GM21529 (cell line): Measurements from ENCODE around the gene MSRB2.
"Not testable (repeated sequence)": the region's sequence is repeated elsewhere in the genome, so short reads cannot be mapped to it uniquely, and the experiment has no call there.

ENCODE experiments used
- ATAC-seq: cut with Tn5 transposase; IDR thresholded peaks from one replicate; pipeline ENCODE4 v1.9.1; 2021; ENCODE audit not compliant: unreplicated experiment

MSRB2 gene

DNA sequence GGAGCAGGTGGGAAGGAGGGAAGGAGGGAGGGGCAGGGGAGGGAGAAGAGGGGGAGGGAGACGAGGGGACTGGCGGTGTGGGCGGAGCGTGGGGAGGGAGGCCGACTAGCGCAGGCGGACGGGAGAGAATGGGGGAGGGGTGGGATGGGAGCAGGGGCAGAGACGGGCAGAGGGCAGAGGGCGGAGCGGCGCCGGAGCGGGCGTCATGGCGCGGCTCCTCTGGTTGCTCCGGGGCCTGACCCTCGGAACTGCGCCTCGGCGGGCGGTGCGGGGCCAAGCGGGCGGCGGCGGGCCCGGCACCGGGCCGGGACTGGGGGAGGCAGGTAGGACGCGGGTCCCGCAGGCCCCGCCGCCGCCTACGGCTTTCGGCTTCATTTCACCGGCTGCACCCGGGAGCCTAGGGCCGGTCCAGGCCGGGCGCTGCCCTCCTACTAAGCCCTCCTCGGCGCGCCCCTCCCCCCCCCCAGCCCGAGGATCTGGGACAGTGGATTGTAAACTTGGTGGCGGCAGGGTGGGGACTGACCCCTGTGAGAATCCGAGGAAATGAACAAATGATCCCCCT, at the start of gene MSRB2:
MSRB2 (plus strand) TSS at position 176 of the 562 bp plus-strand sequence; CDS start at position 206, 30 bp downstream.
- ATAC-seq = peak; percentile 69

DNA sequence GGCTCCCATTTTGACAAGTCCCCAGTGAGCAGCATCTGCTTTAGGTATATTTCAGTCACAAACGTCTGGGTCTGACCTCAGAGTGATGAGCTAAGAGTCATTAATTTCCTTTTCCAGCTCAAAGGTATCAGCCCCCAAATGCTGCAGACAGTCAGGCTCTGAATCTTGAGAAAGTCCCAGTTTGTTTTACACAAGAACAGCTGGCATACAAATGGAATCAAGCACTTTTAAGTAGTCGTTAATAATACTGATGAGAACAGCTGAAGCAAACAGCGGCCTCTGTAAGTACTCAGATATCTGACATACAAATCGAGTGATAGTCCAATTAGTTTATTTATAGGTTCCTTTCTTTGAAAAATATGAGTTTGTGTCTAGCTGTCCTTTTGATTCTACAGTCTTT, 49.4 kb upstream of the MSRB2 start:
- no peak for ATAC-seq

DNA sequence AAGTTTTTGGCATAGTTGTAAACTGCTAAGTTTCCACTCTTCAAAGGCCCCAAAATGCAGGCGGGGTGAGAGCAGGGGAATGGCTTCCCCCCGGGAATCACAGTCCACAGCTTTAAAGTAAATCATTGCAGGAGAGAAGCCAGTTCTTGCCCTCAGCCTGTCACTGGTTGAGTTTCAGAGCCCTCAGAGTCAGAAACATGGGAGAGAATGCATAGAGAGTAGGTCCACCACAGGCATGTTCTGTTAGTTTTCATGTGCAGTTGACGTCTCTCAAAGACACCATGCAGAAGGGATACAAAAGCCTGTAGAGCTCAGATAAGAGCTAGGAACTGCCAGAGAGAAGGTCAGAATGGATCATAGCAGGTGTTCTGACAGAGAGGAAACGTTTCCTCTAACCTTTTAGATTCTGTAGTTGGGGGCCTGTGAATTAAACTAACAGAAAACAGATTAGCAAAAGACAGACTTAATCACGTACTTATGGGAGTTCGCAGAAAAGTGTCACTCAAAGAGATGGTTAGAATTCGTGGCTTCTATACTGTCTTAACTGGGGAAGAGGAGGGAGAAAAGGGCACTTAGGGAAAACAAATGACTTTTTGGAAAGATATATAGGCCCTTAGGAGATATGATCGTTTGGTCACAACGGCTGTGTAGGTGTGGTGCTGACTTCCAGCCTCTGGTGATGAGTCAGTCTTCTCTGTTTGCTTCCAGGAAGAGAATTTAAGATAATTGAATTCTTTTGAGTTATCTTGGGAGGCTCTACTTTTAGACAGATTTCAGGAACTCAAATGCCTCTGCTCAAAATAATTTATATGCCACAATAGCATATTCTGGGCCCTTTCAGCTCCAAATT, 48.0 kb upstream of the MSRB2 start:
- ATAC-seq = no peak

DNA sequence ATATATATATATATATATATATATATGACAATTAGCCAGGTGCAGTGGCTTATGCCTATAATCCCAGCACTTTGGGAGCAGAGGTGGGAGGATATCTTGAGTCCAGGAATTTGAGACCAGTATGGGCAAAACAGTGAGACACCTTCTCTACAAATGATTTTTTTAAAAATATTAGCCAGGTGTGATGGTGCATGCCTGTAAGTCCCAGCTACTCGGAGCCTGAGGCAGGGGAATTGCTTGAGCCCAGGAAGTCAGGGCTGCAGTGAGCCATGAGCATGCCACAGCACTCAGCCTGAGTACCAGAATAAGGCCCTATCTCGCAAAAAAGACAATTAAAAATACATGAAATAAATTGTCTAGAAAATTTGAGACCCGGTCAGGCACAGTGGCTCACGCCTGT, 47.2 kb upstream of the MSRB2 start:
- ATAC-seq = no peak

DNA sequence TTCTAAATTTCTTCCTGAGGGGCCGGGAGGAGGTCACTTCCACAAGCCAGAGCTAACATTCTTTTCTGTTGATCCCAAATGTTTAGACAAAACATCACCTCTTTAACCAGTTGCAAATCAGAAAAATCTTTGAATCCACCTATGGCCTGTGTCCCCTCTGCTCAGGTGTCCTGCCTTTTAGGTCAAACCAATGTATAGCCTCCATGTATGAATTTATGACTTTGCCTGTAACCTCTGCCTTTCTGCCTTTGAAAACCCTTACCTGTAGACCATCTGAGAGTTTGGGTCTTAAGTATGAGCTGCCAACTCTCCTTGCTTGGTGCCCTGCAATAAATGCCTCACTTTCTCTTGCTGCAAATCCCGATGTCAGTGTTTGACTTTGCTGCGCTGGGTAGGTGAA, 44.1 kb upstream of the MSRB2 start:
- ATAC-seq = no peak

DNA sequence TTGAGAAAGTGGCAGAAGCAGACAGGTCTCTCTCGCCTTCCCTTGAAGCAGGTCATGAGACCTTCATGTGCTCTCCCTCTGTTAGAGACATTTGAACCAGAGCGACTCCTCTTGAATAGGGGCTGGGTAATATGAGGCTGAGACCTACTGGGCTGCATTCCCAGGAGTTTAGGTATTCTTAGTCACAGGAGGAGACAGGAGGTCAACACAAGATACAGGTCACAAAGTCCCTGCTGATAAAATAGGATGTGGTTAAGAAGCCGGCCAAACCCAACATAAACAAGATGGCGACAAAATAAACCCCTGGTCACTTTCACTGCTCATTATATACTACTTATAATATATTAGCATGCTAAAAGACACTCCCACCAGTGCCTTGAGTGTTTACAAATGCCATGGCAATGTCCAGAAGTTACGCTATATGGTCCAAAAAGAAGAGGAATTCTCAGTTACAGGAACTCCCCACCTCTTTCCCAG, 43.5 kb upstream of the MSRB2 start:
- no peak for ATAC-seq

DNA sequence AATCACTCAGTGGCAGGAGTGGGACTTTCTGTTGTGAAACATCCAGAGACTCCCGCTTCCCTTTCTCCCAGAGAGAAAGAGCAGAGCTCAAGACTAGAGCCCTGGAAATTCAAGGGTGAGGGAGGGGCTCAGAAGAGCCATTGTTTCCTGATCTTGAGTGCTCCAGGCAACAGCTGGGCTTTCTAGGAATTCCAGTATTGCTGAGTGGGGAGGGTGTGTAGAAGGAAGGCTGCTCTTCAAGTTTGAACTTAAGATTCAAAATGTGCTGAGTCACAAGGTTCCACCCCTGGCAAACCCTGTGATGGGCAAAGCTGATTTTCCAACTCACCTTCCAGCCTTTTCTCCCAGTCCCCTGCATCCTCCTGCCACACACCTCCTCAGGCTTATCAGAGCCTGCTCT, 42.3 kb upstream of the MSRB2 start:
- ATAC-seq = no peak

DNA sequence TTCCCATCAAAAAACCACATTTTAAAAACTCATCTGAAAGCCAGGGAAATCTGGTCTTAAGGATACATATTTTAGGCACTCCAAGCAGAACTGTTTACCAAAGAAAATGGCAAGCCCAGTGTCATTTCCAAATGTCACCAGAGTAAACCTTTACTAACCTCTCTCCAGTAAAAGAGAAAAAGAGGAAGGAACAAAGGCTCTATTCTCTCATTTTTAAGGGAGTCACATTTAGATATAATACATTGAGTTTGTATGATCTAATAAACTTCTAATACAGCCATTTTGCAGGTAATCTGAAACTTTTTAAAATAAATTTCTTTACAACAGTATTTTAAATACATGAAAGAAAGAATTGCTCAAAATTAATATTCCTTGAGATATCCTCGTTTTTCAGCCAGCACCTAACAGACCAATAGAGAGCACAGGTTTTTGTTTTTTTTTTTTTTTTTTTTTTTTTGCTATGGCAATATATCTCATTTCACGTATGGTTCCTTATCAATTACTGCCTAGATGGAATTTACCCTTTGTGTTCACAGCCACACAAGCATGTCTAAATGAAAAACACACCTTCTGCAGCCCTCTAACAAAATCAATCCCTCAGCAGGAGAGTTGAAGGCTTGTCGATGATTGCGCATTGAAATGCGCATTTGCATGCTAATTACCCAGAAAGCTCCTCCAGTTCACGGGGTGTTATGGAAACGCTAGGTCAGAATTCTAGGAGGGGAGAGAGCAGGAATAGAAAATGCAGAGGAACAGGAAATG, 39.8 kb upstream of the MSRB2 start:
- ATAC-seq = no peak

DNA sequence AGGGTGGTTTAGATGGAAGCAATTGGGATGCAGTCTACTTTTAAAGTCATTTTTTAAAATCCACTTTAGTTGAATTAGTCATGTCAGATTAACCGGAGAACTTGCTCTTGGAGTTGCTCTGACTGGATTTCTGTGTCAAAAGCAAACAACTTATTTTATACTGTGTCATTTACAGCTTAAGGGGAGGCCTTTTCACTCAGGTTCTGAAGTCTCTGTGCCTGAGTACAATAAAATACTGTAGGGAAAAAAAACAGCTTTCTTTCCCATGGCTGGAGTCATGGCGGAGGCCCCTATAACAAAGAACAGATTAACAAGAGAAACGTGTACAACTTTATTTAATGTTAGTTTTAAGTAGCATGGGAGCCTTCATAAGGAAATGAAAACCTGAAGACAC, 39.2 kb upstream of the MSRB2 start:
- no peak for ATAC-seq

DNA sequence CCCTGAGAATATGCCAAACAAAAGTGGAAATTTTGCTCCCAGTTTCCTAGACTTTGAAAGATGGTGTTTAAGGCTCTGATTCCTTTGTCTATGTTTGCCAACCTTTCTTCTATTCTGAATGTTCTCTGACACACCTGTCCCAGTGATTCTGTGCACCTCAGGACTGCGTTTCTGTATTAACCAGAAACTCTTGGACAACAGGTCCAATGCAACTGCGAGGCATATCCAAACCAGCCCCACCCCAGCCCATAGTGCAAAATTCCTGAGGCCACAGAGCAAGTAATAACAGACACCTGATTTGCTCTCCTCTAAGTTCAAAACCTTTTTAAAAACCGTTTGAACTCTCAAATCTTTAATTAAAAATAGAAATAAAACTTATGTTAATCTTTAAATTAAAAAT, 37.0 kb upstream of the MSRB2 start:
- no peak for ATAC-seq

DNA sequence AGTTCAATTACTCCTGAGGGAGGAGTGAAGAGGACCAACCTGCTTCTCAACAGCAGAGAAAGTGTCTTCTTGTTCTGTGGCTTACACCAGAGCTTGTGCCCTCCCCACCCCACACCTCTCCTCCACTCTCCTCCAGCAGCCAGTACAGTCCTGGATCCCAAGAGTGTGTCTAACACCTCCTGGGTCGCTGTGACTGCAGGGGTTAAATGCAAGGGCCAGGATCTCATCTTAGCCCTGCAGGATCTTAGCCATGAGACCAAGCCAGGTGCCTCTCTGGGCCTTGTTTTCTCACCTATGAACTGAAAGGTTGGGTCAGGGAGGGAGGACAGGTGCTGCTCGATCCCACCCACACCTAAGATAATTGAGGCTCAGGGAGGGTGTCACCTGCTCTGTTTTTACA, 34.5 kb upstream of the MSRB2 start:
- ATAC-seq = no peak

DNA sequence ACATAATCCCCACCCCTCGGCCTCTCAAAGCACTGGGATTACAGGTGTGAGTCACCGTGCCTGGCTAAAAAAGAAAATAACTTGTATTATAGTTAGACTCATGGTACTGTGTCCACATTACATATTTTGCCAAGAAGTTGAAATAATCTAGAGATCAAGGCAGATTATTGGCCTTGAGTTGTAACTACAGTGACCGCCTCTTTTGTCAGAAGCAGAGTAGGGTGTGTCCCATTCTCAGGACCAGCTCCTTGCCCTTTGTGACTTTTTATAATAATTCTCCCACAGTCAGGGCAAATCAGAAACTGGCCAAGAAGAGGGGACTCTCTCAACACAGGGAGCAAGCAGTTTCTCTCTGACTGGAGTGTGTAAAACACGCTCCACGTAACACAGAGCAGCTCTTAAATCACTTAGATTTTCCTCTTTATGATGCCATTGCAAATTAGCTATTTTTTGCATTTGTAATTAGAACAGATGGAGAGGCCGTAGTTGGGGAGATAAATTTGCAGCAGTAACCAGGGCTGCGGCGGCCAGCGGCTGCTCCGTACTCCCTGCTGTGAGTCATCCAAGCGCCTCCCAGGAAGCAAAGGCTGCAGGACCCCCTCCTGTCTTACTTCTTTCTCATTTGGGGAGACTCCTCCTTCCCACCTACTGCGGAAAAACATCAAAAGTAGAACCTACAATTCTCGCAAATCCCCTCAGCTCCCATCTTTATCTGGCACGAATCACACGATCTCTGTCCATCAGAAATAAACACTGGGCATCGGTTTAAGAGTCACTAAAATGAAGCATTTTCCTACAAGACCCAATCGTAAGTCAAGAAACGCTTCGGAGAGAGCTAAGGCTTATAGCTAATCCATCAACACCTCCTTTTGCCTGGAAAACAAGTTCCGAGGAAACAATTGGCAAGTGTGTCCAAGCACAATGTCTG, 32.1 kb upstream of the MSRB2 start:
- no peak for ATAC-seq

DNA sequence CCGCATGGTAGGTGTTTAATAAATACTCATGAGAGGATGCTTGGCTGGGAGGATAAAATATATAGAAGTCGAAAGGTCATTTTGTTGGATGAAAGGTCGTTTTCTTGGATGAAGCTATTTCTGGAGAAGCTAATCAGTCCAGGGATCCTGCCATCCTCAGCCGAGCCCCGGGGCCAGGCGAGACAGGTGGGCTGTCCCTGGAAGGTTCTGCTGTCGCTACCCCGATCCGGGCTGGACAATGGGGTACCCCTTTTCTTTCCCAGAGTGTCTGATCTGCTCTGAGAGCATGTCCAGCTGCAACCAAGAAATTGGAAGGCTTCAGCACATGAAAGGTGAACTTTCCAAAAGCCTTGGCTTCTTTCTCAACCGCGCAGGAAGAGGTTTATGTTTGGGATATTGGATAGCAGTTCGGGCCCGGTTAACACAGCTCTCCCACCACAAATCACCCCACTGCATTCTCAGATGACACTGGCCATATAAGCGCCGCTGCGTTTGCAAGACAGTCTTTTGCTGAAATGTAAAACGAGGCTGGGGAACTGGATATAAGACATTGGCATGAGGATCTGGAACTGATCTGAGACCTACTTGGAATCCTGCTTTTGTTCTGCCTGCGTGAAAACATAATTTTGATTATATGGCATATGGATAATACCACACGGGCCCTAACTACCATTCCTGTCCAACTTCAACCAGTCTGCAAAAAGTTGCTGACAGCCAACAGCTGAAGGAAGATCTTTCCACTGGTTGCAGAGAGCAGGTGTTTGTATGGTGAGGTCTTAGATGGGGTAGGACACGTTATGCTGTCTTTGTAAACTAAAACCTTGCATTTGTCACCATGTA, 31.2 kb upstream of the MSRB2 start:
- no peak for ATAC-seq

DNA sequence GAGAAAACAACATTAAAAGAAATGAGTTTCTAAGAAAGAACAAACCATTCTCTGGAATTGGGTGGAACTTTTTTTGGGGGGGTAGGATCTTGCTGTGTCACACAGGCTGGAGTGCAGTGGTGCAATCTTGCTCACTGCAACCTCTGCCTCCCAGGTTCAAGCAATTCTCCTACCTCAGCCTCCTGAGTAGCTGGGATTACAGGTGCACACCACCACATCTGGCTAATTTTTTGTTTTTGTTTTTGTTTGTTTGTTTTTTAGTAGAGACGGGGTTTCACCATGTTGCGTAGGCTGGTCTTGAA, 30.6 kb upstream of the MSRB2 start:
- ATAC-seq = not testable (repeated sequence)

DNA sequence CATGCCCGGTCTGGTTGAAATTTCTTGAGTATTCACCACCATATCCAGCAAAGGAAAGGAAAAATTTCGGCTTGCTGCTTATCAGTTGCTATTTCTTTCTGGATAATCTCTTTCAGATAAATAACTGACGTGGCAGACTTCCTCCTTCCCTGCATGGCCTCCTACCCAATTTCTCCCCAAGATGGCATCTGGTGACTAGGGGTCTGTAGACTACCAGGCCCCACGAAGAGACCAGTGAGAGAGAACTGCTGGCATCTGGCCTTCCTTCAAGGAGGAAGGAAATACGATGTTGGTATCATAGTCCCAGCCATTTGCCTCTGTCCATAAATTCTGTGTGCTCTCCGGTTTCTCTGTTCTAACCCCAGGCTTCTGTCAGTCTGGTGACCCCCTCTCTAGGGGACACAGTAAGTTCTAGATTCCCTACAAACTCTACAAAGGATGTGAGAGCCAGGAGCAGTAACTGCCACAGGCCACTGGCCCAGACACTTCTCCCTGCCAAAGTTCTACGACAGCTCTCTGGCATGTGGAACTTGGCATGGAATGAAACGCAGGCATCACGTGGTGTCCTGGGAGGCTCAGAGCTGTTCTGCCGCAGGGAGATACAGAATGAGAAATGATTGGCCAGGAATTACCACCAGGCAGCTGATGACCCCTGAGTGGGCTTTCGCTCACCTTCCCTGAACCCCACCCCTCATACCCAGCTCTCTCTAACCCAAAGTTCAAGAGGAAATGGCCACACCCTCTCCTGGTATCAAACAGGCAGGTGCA, 30.0 kb upstream of the MSRB2 start:
- ATAC-seq = no peak

DNA sequence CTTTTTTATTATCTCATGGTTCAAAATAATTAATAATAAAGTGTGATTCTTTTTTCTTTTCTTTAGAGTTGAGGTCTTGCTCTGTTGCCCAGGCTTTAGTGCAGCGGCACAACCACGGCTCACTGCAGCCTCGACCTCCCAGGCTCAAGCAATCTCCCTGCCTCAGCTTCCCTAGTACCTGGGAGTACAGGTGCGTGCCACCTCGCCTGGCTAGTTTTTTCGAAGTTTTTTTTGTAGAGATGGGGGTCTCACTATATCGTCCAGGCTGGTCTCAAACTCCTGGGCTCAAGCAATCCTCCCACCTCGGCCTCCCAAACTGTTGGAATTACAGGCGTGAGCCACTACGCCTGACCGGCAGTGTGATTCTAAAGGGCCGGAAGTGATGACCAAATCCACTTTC, 28.0 kb upstream of the MSRB2 start:
- ATAC-seq = no peak

DNA sequence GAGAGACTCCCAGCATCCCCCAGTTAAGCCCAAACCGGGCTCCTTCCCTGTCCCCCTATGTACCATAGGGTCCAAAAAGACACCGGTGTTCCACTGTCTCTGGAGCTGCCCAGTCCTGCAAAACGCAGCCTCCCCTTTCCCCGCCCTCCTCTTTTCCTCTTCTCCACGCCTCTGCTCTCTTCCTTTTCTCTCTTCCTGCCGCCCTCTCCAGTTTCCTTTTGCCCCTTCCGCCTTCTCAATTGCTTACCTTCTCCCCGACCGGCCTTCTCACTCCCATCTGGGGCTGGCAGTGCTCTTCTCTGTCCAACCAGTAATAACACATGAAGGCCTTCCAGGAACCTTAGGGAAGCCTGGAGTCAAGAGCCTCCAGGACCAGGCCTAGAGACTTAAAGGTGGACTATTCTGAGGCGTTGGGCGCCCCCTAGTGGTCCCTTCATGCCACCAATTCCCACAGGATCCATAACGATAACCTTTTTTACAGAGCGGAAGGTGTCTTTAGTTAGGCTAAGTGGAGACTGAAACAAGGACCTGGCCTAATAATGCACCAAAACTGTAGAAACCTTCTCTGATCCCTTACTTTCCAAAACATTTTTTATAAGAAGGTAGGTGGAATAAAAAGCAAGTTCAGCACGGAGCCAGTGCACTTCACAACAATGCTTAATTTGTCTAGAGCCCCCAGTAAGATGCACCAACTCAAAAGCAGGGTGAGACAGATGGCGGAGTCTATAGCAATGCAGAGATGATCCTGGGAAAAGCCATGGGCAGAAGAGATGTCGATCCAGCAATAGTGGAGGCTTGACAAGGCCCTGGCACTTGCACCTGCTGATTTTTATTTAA, 27.2 kb upstream of the MSRB2 start:
- peak; percentile 46 for ATAC-seq

DNA sequence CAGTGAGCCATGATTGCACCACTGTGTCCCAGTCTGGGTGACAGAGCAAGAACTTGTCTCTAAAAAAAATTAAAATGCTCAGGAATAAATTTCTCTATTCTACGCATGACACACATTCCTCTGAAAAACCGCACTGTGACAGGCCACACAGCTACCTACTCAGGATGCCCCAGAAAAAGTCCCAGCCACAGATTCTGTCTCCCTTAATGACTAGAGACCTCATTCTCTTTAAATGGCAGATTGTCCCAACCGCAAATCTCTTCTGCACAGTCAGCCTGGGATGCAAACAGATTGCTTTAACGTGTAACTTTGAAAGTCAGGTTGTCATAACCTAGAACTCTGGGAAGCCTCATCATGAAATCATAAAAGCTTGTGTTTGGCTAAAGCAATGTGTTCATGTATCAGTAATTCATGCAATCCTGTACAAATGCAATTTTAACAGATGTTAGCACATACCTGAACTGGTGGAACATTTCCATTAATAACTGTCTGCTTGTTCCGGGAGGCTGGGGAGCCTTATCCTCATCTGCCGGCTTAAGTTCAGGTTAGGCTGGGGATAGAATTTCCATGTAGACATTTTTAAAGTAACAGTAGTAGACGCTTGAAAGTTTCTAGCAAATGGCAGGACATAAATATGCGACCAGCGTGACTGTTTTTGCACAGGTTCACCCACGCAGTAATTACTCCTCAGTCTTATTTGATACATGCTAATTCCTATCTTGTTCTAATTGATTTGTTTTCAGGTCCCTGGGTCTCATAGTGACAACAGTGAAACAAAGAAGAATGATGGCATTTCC, 26.2 kb upstream of the MSRB2 start:
- ATAC-seq = no peak
